H9 (cell line): ENCODE results near the gene SLC13A4. TPM values are rescaled to one million over a fixed set of nuclear protein-coding genes. Genes with fewer than 3 reads are reported as not detected.

Experiments used
- DNase-seq: peaks from one replicate; pipeline ENCODE4 v3.0.0-alpha.2; 2017
- H2AFZ ChIP-seq: one replicate; pipeline ENCODE4 v1.6.1; 2013; ENCODE audit warnings: mild to moderate bottlenecking, low read length, control low read depth, moderate library complexity
- H2AK5ac ChIP-seq: 2 replicates; pipeline ENCODE4 v1.6.1; 2013; ENCODE audit warnings: low read length, control low read depth, mixed read lengths; ENCODE audit not compliant: insufficient read length
- H2BK120ac ChIP-seq: one replicate; pipeline ENCODE4 v1.6.1; 2013; ENCODE audit warnings: low read depth, mild to moderate bottlenecking, low read length, control low read depth, inconsistent platforms; ENCODE audit not compliant: poor library complexity, severe bottlenecking
- H2BK12ac ChIP-seq: 2 replicates; pipeline ENCODE4 v1.6.1; 2013; ENCODE audit warnings: low read length, control low read depth, mixed read lengths, low read depth; ENCODE audit not compliant: insufficient read length
- H2BK15ac ChIP-seq: 2 replicates; pipeline ENCODE4 v1.6.1; 2013; ENCODE audit warnings: low read depth, low read length, control low read depth
- H2BK20ac ChIP-seq: one replicate; pipeline ENCODE4 v1.6.1; 2013; ENCODE audit warnings: low read depth, mild to moderate bottlenecking, low read length, control low read depth, inconsistent platforms; ENCODE audit not compliant: poor library complexity, severe bottlenecking
- H2BK5ac ChIP-seq: 2 replicates; pipeline ENCODE4 v1.6.1; 2013; ENCODE audit warnings: low read length, control low read depth, mixed read lengths; ENCODE audit not compliant: insufficient read length
- H3K14ac ChIP-seq: 2 replicates; pipeline ENCODE4 v1.6.1; 2013; ENCODE audit warnings: low read length, control low read depth; ENCODE audit not compliant: insufficient read depth
- H3K18ac ChIP-seq: 2 replicates; pipeline ENCODE4 v1.6.1; 2013; ENCODE audit warnings: low read depth, mild to moderate bottlenecking, mixed read lengths, low read length, control low read depth; ENCODE audit not compliant: insufficient read length
- H3K23ac ChIP-seq: 2 replicates; pipeline ENCODE4 v1.6.1; 2013; ENCODE audit warnings: low read length, control low read depth, mixed read lengths, low read depth; ENCODE audit not compliant: insufficient read length
- H3K23me2 ChIP-seq: 2 replicates; pipeline ENCODE4 v1.6.1; 2013; ENCODE audit warnings: low read depth, mild to moderate bottlenecking, mixed read lengths, low read length, control low read depth; ENCODE audit not compliant: insufficient read length, poor library complexity, severe bottlenecking
- H3K27ac ChIP-seq: 2 replicates; pipeline ENCODE4 v1.5.1; 2013; ENCODE audit warnings: low read length, control low read depth, mixed read lengths, low read depth; ENCODE audit not compliant: insufficient read length
- H3K27me3 ChIP-seq: 2 replicates; pipeline ENCODE4 v1.6.1; 2013; ENCODE audit warnings: low read length, control low read depth, inconsistent platforms; ENCODE audit not compliant: insufficient read depth
- H3K4ac ChIP-seq: 2 replicates; pipeline ENCODE4 v1.6.1; 2013; ENCODE audit warnings: low read depth, mild to moderate bottlenecking, control low read depth, inconsistent platforms, low read length, moderate library complexity
- H3K4me1 ChIP-seq: 2 replicates; pipeline ENCODE4 v1.6.1; 2013; ENCODE audit warnings: low read length, control low read depth, inconsistent platforms; ENCODE audit not compliant: insufficient read depth
- H3K4me2 ChIP-seq: 2 replicates; pipeline ENCODE4 v1.6.1; 2013; ENCODE audit warnings: low read length, control low read depth, mixed read lengths; ENCODE audit not compliant: insufficient read length, insufficient read depth
- H3K56ac ChIP-seq: 2 replicates; pipeline ENCODE4 v1.6.1; 2013; ENCODE audit warnings: low read depth, mild to moderate bottlenecking, mixed read lengths, low read length, control low read depth; ENCODE audit not compliant: insufficient read length
- H3K79me1 ChIP-seq: 2 replicates; pipeline ENCODE4 v1.6.1; 2013; ENCODE audit warnings: low read depth, mild to moderate bottlenecking, moderate library complexity, low read length, control low read depth, inconsistent platforms; ENCODE audit not compliant: insufficient read depth, poor library complexity, severe bottlenecking
- H3K79me2 ChIP-seq: 2 replicates; pipeline ENCODE4 v1.6.1; 2013; ENCODE audit warnings: low read length, control low read depth, inconsistent platforms; ENCODE audit not compliant: insufficient read depth
- H3K9ac ChIP-seq: 2 replicates; pipeline ENCODE4 v1.6.1; 2013; ENCODE audit warnings: low read length, control low read depth, mixed read lengths; ENCODE audit not compliant: insufficient read length; ENCODE audit errors: extremely low read depth
- H3K9me3 ChIP-seq: one replicate; pipeline ENCODE4 v1.6.1; 2013; ENCODE audit warnings: low read depth, low read length, inconsistent platforms; ENCODE audit not compliant: control insufficient read depth
- H3T11ph ChIP-seq: one replicate; pipeline ENCODE4 v1.6.1; 2013; ENCODE audit warnings: mild to moderate bottlenecking, low read length, control low read depth, inconsistent platforms
- H4K20me1 ChIP-seq: one replicate; pipeline ENCODE4 v1.6.1; 2013; ENCODE audit not compliant: control insufficient read depth, insufficient read length, insufficient read depth
- H4K5ac ChIP-seq: 2 replicates; pipeline ENCODE4 v1.6.1; 2013; ENCODE audit warnings: low read depth, mild to moderate bottlenecking, mixed read lengths, low read length, control low read depth; ENCODE audit not compliant: insufficient read length
- H4K8ac ChIP-seq: replicated peaks from 2 replicates; pipeline ENCODE4 v1.6.1; 2013; ENCODE audit warnings: low read length, control low read depth, mixed read lengths, low read depth; ENCODE audit not compliant: insufficient read length
- H4K91ac ChIP-seq: 2 replicates; pipeline ENCODE4 v1.6.1; 2013; ENCODE audit warnings: low read depth, mild to moderate bottlenecking, moderate library complexity, mixed read lengths, low read length, control low read depth; ENCODE audit not compliant: insufficient read length
- H3K27ac Mint-ChIP-seq, 3 experiments: 2 replicates in 2 of 3; 3 replicates in 1 of 3; pipeline ENCODE4 v1.8.0; 2020 to 2021; ENCODE audit warnings: mixed read lengths in 3 of 3, mild to moderate bottlenecking in 1 of 3, moderate library complexity in 1 of 3
- H3K27me3 Mint-ChIP-seq: 2 replicates; pipeline ENCODE4 v1.8.0; 2021; ENCODE audit warnings: low read depth, mild to moderate bottlenecking, moderate library complexity, mixed read lengths
- H3K36me3 Mint-ChIP-seq, 3 experiments: 2 replicates in 2 of 3; 3 replicates in 1 of 3; pipeline ENCODE4 v1.8.0; 2020 to 2021; ENCODE audit warnings: low read depth in 3 of 3, mixed read lengths in 3 of 3; ENCODE audit not compliant: insufficient read depth in 1 of 3
- H3K4me1 Mint-ChIP-seq, 2 experiments: 2 replicates each; pipeline ENCODE4 v1.8.0; 2020; ENCODE audit warnings: mixed read lengths in 2 of 2
- H3K4me3 Mint-ChIP-seq, 2 experiments: 2 replicates in 1 of 2; 3 replicates in 1 of 2; pipeline ENCODE4 v1.8.0; 2020 to 2021; ENCODE audit warnings: mild to moderate bottlenecking in 2 of 2, mixed read lengths in 2 of 2, moderate library complexity in 1 of 2
- H3K9me3 Mint-ChIP-seq, 2 experiments: 2 replicates in 1 of 2; 3 replicates in 1 of 2; pipeline ENCODE4 v1.8.0; 2020; ENCODE audit warnings: mild to moderate bottlenecking in 2 of 2, mixed read lengths in 2 of 2, moderate library complexity in 1 of 2
- CTCF ChIP-seq: fragments of 200-600 bp; sonication (generic); conservative IDR thresholded peaks from 3 replicates; pipeline ENCODE4 v1.8.0; 2021; ENCODE audit warnings: antibody characterized with exemption, mild to moderate bottlenecking
- WGBS: extraction: QIAGEN DNeasy Blood & Tissue Kit; methylation state at CpG from one replicate; pipeline ENCODE4 v1.1.7; 2013; ENCODE audit warnings: missing lambda C conversion rate, low lambda C conversion rate, mixed read lengths; ENCODE audit not compliant: insufficient read length; ENCODE audit errors: extremely low coverage; 5-methylcytosine and 5-hydroxymethylcytosine counted together
- total RNA-seq: library from RNA; stranded (reverse); gene quantifications from 2 replicates; pipeline ENCODE4 v1.2.1, GENCODE V29; 2021

SLC13A4 gene
- total RNA-seq, 1 experiment from 2014 or later = 3.5 TPM

GRCh38 chr7:135712182-135712782, 15.7 kb downstream of the SLC13A4 start:
- H3K27ac ChIP-seq = no peak overlapping the region
- H3K9me3 Mint-ChIP-seq = no peaks in the 10 kb centered on the region
- no peak overlapping the region for H2AFZ ChIP-seq
- no peak overlapping the region for H4K5ac ChIP-seq
- H2BK12ac ChIP-seq = no peak overlapping the region
- no peak overlapping the region for H3K56ac ChIP-seq
- no peaks in the 10 kb centered on the region for H3K79me2 ChIP-seq
- no peak overlapping the region for H4K91ac ChIP-seq
- H2BK5ac ChIP-seq = no peak overlapping the region
- H3K27me3 ChIP-seq = no peaks in the 10 kb centered on the region
- no peaks in the 10 kb centered on the region; the same call in 1 of the 2 replicates for H3K4me1 ChIP-seq
- H3K4me3 Mint-ChIP-seq = no peak overlapping the region
- no peak overlapping the region for H3K4me2 ChIP-seq
- H2BK20ac ChIP-seq = no peak overlapping the region
- no peaks in the 10 kb centered on the region; the same call in 1 of the 2 replicates for H3K27me3 Mint-ChIP-seq
- no peaks in the 10 kb centered on the region for H3K23me2 ChIP-seq
- H3K79me1 ChIP-seq = no peaks in the 10 kb centered on the region
- H3K27ac Mint-ChIP-seq = peak overlapping the region in 1 of 3 experiments; percentile 89; a peak in 1 of 7 replicates
- H3K4me1 Mint-ChIP-seq = peaks cover 7 to 13% of the 10 kb centered on the region in 2 experiments; a peak in 3 of 4 replicates
- no peak overlapping the region for H2BK120ac ChIP-seq
- no peak overlapping the region for H3K9ac ChIP-seq
- no peak for DNase-seq
- no peak overlapping the region for H3T11ph ChIP-seq
- no peak overlapping the region for H3K23ac ChIP-seq
- H2BK15ac ChIP-seq = no peak overlapping the region
- H3K9me3 ChIP-seq = no peaks in the 10 kb centered on the region
- no peaks in the 10 kb centered on the region for H4K20me1 ChIP-seq
- TF ChIP-seq CTCF = no peak
- no peak overlapping the region for H4K8ac ChIP-seq
- H3K36me3 Mint-ChIP-seq = no peaks in the 10 kb centered on the region
- no peak overlapping the region for H3K18ac ChIP-seq
- H3K4ac ChIP-seq = no peak overlapping the region
- no peak overlapping the region for H3K14ac ChIP-seq
- WGBS = no CpG with 5 or more reads among the region's 4 CpGs
- H2AK5ac ChIP-seq = no peak overlapping the region
